Measurements from ENCODE around the gene PYM1. TPM values are rescaled to one million over a fixed set of nuclear protein-coding genes. Genes with fewer than 3 reads are reported as not detected.

PYM1 gene
- total RNA-seq, 1 donor = 31.5 TPM

- peak overlapping the region; percentile 77 for H3K4me3 ChIP-seq (ENCODE audit: insufficient read depth, low read length)
- peaks cover 28% of the 10 kb centered on the region for H3K79me2 ChIP-seq (ENCODE audit: insufficient read depth, low read length)
- peaks cover 36% of the 10 kb centered on the region for H3K4me1 ChIP-seq (ENCODE audit: insufficient read depth, low read length)
- no peaks in the 10 kb centered on the region for H4K20me1 ChIP-seq (ENCODE audit: insufficient read depth, low read length)
- peaks cover 6% of the 10 kb centered on the region for H3K36me3 ChIP-seq (ENCODE audit: insufficient read depth, low read length)
- TF ChIP-seq, protein P1, sequence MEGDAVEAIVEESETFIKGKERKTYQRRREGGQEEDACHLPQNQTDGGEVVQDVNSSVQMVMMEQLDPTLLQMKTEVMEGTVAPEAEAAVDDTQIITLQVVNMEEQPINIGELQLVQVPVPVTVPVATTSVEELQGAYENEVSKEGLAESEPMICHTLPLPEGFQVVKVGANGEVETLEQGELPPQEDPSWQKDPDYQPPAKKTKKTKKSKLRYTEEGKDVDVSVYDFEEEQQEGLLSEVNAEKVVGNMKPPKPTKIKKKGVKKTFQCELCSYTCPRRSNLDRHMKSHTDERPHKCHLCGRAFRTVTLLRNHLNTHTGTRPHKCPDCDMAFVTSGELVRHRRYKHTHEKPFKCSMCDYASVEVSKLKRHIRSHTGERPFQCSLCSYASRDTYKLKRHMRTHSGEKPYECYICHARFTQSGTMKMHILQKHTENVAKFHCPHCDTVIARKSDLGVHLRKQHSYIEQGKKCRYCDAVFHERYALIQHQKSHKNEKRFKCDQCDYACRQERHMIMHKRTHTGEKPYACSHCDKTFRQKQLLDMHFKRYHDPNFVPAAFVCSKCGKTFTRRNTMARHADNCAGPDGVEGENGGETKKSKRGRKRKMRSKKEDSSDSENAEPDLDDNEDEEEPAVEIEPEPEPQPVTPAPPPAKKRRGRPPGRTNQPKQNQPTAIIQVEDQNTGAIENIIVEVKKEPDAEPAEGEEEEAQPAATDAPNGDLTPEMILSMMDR (IDR thresholded peaks at IDR 0.05; ENCODE audit: extremely low read depth, low read depth, low read length) = no peak
- H3K4me2 ChIP-seq (ENCODE audit: insufficient read depth, low read length) = peak overlapping the region; percentile 89
- H2AFZ ChIP-seq (ENCODE audit: low read length) = peak overlapping the region; percentile 89
- H3K27me3 ChIP-seq (ENCODE audit: insufficient read depth, low read length) = no peaks in the 10 kb centered on the region
- peak overlapping the region; percentile 83 for H3K27ac ChIP-seq (ENCODE audit: low read depth, low read length)
- DNase-seq (ENCODE audit: insufficient read length, low spot score, missing footprints) = peak; percentile 87
- no peaks in the 10 kb centered on the region for H3K9me3 ChIP-seq (ENCODE audit: low read depth, low read length)
Measured at GRCh38 chr12:55931780-55932550, 4.3 kb upstream of the PYM1 start.

- Histone ChIP-seq H3K27me3 (ENCODE audit: insufficient read depth, low read length) (no peaks in the 10 kb centered on the region), H3K9me3 (ENCODE audit: low read depth, low read length) (no peaks in the 10 kb centered on the region), H3K4me2 (ENCODE audit: insufficient read depth, low read length) (peak overlapping the region; percentile 89), H3K27ac (ENCODE audit: low read depth, low read length) (peak overlapping the region; percentile 83), H3K4me3 (ENCODE audit: insufficient read depth, low read length) (peak overlapping the region; percentile 77), H3K4me1 (ENCODE audit: insufficient read depth, low read length) (peaks cover 37% of the 10 kb centered on the region), H4K20me1 (ENCODE audit: insufficient read depth, low read length) (no peaks in the 10 kb centered on the region), H3K36me3 (ENCODE audit: insufficient read depth, low read length) (no peaks in the 10 kb centered on the region), H3K79me2 (ENCODE audit: insufficient read depth, low read length) (peaks cover 31% of the 10 kb centered on the region), H2AFZ (ENCODE audit: low read length) (peak overlapping the region; percentile 89)
- TF ChIP-seq, protein P1 (IDR thresholded peaks at IDR 0.05; ENCODE audit: extremely low read depth, low read depth, low read length) = no peak
- peak; percentile 87 for DNase-seq (ENCODE audit: insufficient read length, low spot score, missing footprints)
Measured at GRCh38 chr12:55931317-55931779, 3.7 kb upstream of the PYM1 start.

GRCh38 chr12:55930771-55931316 lies 3.1 kb upstream of the PYM1 start, which contains the start of gene DGKA:
Gene DGKA (plus strand): TSS chr12:55931162. CDS start chr12:55936504, 5,342 bp downstream.
- peak within 1 kb of the TSS; percentile 89 for H3K4me2 ChIP-seq (ENCODE audit: insufficient read depth, low read length)
- H3K27ac ChIP-seq (ENCODE audit: low read depth, low read length) = peak within 1 kb of the TSS; percentile 83
- H3K36me3 ChIP-seq (ENCODE audit: insufficient read depth, low read length) = no peaks in the 10 kb centered on the region
- no peaks in the 10 kb centered on the region for H4K20me1 ChIP-seq (ENCODE audit: insufficient read depth, low read length)
- TF ChIP-seq, protein P1 (IDR thresholded peaks at IDR 0.05; ENCODE audit: extremely low read depth, low read depth, low read length) = peak; percentile 68
- peak within 1 kb of the TSS; percentile 89 for H2AFZ ChIP-seq (ENCODE audit: low read length)
- H3K9me3 ChIP-seq (ENCODE audit: low read depth, low read length) = no peaks in the 10 kb centered on the region
- H3K79me2 ChIP-seq (ENCODE audit: insufficient read depth, low read length) = peaks cover 36% of the 10 kb centered on the region
- no peaks in the 10 kb centered on the region for H3K27me3 ChIP-seq (ENCODE audit: insufficient read depth, low read length)
- peak within 1 kb of the TSS; percentile 77 for H3K4me3 ChIP-seq (ENCODE audit: insufficient read depth, low read length)
- DNase-seq (ENCODE audit: insufficient read length, low spot score, missing footprints) = peak; percentile 96
- H3K4me1 ChIP-seq (ENCODE audit: insufficient read depth, low read length) = peaks cover 41% of the 10 kb centered on the region

DNA sequence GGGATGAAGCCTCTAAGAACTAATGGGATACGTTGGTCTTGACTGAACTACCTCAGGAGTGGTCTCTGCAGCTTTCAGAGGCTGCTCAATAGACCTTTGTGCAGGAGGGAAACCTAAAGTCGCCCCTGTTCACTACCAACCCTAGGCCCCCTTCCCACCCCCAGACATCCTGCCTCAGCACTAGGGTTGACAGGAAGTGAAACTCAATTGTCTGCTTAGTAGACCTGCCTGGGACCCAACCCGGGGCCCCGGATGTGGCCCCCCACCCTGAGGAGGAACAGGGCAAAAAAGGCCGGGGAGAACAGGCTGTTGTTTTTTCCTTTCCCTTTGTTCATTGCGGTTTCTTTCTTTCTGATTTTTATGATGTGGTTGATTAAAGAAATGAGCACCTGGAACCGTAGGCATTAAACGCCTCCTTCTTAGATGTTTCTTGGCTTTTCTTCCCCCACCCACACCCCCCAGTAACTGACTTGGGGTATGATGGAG lies 1.7 kb upstream of the PYM1 start:
- H3K27ac ChIP-seq (ENCODE audit: low read depth, low read length) = no peak overlapping the region
- H3K4me2 ChIP-seq (ENCODE audit: insufficient read depth, low read length) = no peak overlapping the region
- peak; percentile 27 for DNase-seq (ENCODE audit: insufficient read length, low spot score, missing footprints)
- H3K4me3 ChIP-seq (ENCODE audit: insufficient read depth, low read length) = no peak overlapping the region
- peaks cover 46% of the 10 kb centered on the region for H3K4me1 ChIP-seq (ENCODE audit: insufficient read depth, low read length)
- TF ChIP-seq, protein P1 (IDR thresholded peaks at IDR 0.05; ENCODE audit: extremely low read depth, low read depth, low read length) = no peak
- no peaks in the 10 kb centered on the region for H3K9me3 ChIP-seq (ENCODE audit: low read depth, low read length)
- no peaks in the 10 kb centered on the region for H3K27me3 ChIP-seq (ENCODE audit: insufficient read depth, low read length)
- H2AFZ ChIP-seq (ENCODE audit: low read length) = no peak overlapping the region
- peaks cover 48% of the 10 kb centered on the region for H3K79me2 ChIP-seq (ENCODE audit: insufficient read depth, low read length)
- H4K20me1 ChIP-seq (ENCODE audit: insufficient read depth, low read length) = no peaks in the 10 kb centered on the region
- peaks cover 7% of the 10 kb centered on the region for H3K36me3 ChIP-seq (ENCODE audit: insufficient read depth, low read length)
